Caco-2 (cell line): ENCODE results near the gene GLRA3. TPM values are rescaled to one million over a fixed set of nuclear protein-coding genes. Genes with fewer than 3 reads are reported as not detected.

ENCODE experiments used
- BruUV-seq: library from RNA; stranded (reverse); fragments of 400-500 nt; replicated peaks from 2 replicates; lab custom pipeline; 2021; lab: Mats Ljungman, UMichigan
- CTCF ChIA-PET: fragments of 300-600 bp; sonication (Branson Sonifier 250); formaldehyde crosslinking; loops from one replicate; lab custom pipeline; 2022; ENCODE audit warnings: antibody characterized with exemption; lab: Charles Lee
- POLR2A ChIA-PET: fragments of 300-600 bp; sonication (Branson Sonifier 250); formaldehyde crosslinking; loops from one replicate; lab custom pipeline; 2022; ENCODE audit warnings: antibody characterized with exemption; lab: Charles Lee
- DNase-seq, 2 experiments: peaks; one replicate each; pipeline versions ENCODE4 v3.0.0 to v3.0.0-alpha.2; 2020 to 2022
- H3K27me3 ChIP-seq: replicated peaks from 2 replicates; pipeline ENCODE4 v1.6.0; 2011; ENCODE audit warnings: low read length; ENCODE audit not compliant: control insufficient read depth, insufficient read depth
- H3K36me3 ChIP-seq: 2 replicates; pipeline ENCODE4 v1.5.1; 2011; ENCODE audit warnings: low read length; ENCODE audit not compliant: control insufficient read depth, insufficient read depth
- H3K4me1 ChIP-seq: fragments of 250-450 bp; sonication (Bioruptor Pico); 2 replicates; pipeline ENCODE4 v1.5.1; 2020; ENCODE audit warnings: mild to moderate bottlenecking
- H3K4me3 ChIP-seq: 2 replicates; pipeline ENCODE4 v1.5.1; 2011; ENCODE audit warnings: low read depth, mild to moderate bottlenecking, control low read depth, low read length
- H3K9me3 ChIP-seq: fragments of 250-450 bp; sonication (Bioruptor Pico); 2 replicates; pipeline ENCODE4 v1.5.1; 2020; ENCODE audit warnings: mild to moderate bottlenecking, moderate library complexity
- H3K27ac Mint-ChIP-seq: one replicate; pipeline ENCODE4 v1.8.0; 2022; ENCODE audit warnings: mixed read lengths; ENCODE audit not compliant: unreplicated experiment
- H3K27me3 Mint-ChIP-seq: one replicate; pipeline ENCODE4 v1.8.0; 2022; ENCODE audit warnings: mixed read lengths; ENCODE audit not compliant: insufficient read depth, unreplicated experiment
- H3K36me3 Mint-ChIP-seq: one replicate; pipeline ENCODE4 v1.8.0; 2022; ENCODE audit warnings: mild to moderate bottlenecking, mixed read lengths; ENCODE audit not compliant: insufficient read depth, unreplicated experiment
- H3K4me1 Mint-ChIP-seq: one replicate; pipeline ENCODE4 v1.8.0; 2022; ENCODE audit warnings: low read depth, mixed read lengths; ENCODE audit not compliant: unreplicated experiment
- H3K4me3 Mint-ChIP-seq: one replicate; pipeline ENCODE4 v1.8.0; 2022; ENCODE audit warnings: mild to moderate bottlenecking, moderate library complexity, mixed read lengths; ENCODE audit not compliant: unreplicated experiment
- H3K9me3 Mint-ChIP-seq: one replicate; pipeline ENCODE4 v1.8.0; 2022; ENCODE audit warnings: mixed read lengths; ENCODE audit not compliant: unreplicated experiment
- intact Hi-C: fragments of 100-400 bp; cut with micrococcal nuclease; formaldehyde crosslinking; loops from one replicate; pipeline ENCODE4 v1.10.0; 2022; ENCODE audit not compliant: unreplicated experiment
- total RNA-seq: library from RNA; stranded (reverse); gene quantifications from 2 replicates; pipeline ENCODE4 v1.2.3, GENCODE V29; 2022
- TF ChIP-seq, protein P1 (sequence below), 2 experiments: fragments of 200-600 bp in 1 of 2; IDR thresholded peaks; 1 replicate in 1 of 2; 2 replicates in 1 of 2; pipeline versions ENCODE4 v1.5.1 to v1.8.0; 2011 to 2022; ENCODE audit warnings: antibody characterized with exemption in 1 of 2, control low read depth in 1 of 2, inconsistent platforms in 1 of 2, low read depth in 1 of 2, low read length in 1 of 2, mild to moderate bottlenecking in 1 of 2, moderate library complexity in 1 of 2; ENCODE audit not compliant: insufficient read depth in 1 of 2, severe bottlenecking in 1 of 2, unreplicated experiment in 1 of 2

Gene GLRA3
- total RNA-seq, 1 experiment from 2014 or later = not detected

DNA sequence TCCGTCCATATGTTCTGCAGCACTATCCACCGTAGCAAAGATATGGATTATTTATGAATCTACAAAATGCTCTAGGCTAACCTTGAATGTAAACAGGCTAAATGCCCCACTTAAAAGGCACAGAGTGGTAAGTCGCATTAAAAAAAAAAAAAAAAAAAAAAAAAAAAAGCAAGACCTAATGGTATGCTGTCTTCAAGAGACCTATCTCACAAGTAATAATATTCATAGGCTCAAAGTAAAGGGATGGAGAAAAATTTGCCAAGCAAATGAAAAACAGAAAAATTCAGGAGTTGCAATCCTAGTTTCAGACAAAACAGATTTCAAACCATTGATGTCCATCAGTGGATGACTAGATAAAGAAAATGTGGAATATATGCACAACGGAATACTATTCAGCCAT, 139.4 kb downstream of the GLRA3 start:
- H3K9me3 Mint-ChIP-seq = peaks cover 19% of the 10 kb centered on the region
- H3K4me1 ChIP-seq = no peaks in the 10 kb centered on the region
- no peak overlapping the region for H3K4me3 ChIP-seq
- H3K4me3 Mint-ChIP-seq = no peak overlapping the region
- CTCF ChIA-PET = no interaction called here
- no peaks in the 10 kb centered on the region for H3K27me3 ChIP-seq
- DNase-seq = no peak
- intact Hi-C loops = no loop called here
- TF ChIP-seq, protein P1, sequence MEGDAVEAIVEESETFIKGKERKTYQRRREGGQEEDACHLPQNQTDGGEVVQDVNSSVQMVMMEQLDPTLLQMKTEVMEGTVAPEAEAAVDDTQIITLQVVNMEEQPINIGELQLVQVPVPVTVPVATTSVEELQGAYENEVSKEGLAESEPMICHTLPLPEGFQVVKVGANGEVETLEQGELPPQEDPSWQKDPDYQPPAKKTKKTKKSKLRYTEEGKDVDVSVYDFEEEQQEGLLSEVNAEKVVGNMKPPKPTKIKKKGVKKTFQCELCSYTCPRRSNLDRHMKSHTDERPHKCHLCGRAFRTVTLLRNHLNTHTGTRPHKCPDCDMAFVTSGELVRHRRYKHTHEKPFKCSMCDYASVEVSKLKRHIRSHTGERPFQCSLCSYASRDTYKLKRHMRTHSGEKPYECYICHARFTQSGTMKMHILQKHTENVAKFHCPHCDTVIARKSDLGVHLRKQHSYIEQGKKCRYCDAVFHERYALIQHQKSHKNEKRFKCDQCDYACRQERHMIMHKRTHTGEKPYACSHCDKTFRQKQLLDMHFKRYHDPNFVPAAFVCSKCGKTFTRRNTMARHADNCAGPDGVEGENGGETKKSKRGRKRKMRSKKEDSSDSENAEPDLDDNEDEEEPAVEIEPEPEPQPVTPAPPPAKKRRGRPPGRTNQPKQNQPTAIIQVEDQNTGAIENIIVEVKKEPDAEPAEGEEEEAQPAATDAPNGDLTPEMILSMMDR (IDR thresholded peaks at IDR 0.05; ENCODE audit: insufficient read depth in 1 of 2, low read depth in 1 of 2, low read length in 1 of 2, severe bottlenecking in 1 of 2, unreplicated experiment in 1 of 2) = no peak
- H3K36me3 ChIP-seq = no peaks in the 10 kb centered on the region
- POLR2A ChIA-PET = no interaction called here
- peaks cover 16% of the 10 kb centered on the region; the same call in 1 of the 2 replicates for H3K9me3 ChIP-seq
- no TSS peak for BruUV-seq
- H3K4me1 Mint-ChIP-seq = no peaks in the 10 kb centered on the region
- H3K36me3 Mint-ChIP-seq = no peaks in the 10 kb centered on the region
- no peak overlapping the region for H3K27ac Mint-ChIP-seq
- H3K27me3 Mint-ChIP-seq = peaks cover 8% of the 10 kb centered on the region

DNA sequence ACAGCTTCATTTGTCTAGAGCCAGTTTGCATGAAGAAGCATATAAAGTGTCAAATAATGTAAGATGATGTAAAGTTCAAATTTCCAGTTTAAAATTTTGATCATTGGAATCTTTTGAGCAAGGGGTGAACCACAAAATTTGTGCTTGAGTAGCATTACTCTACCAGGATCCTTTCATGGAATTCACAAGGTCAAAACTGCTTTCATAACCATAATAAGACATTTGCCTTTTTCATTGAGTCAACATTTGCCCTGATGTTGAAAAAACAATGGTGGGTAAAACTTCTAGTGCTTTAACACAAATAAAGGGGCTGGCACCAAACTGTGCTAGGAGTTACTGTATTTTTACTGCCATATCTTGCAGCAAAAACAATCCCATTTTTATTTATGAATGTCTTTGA, 142.2 kb downstream of the GLRA3 start:
- H3K36me3 Mint-ChIP-seq = no peaks in the 10 kb centered on the region
- ChIA-PET POLR2A (no interaction called here), CTCF (no interaction called here)
- Histone ChIP-seq H3K4me3 (no peak overlapping the region), H3K4me1 (0 out of 2 replicates have a peak, but pooled peaks cover 3% of the 10 kb centered on the region), H3K9me3 (peaks cover 16% of the 10 kb centered on the region; the same call in 1 of the 2 replicates), H3K36me3 (no peaks in the 10 kb centered on the region), H3K27me3 (no peaks in the 10 kb centered on the region)
- H3K9me3 Mint-ChIP-seq = peaks cover 19% of the 10 kb centered on the region
- no peak overlapping the region for H3K4me3 Mint-ChIP-seq
- H3K4me1 Mint-ChIP-seq = no peaks in the 10 kb centered on the region
- H3K27me3 Mint-ChIP-seq = no peaks in the 10 kb centered on the region
- TF ChIP-seq, protein P1 (IDR thresholded peaks at IDR 0.05; ENCODE audit: insufficient read depth in 1 of 2, low read depth in 1 of 2, low read length in 1 of 2, severe bottlenecking in 1 of 2, unreplicated experiment in 1 of 2) = no peak
- no peak for DNase-seq
- no peak overlapping the region for H3K27ac Mint-ChIP-seq
- no TSS peak for BruUV-seq
- intact Hi-C loops = no loop called here

DNA sequence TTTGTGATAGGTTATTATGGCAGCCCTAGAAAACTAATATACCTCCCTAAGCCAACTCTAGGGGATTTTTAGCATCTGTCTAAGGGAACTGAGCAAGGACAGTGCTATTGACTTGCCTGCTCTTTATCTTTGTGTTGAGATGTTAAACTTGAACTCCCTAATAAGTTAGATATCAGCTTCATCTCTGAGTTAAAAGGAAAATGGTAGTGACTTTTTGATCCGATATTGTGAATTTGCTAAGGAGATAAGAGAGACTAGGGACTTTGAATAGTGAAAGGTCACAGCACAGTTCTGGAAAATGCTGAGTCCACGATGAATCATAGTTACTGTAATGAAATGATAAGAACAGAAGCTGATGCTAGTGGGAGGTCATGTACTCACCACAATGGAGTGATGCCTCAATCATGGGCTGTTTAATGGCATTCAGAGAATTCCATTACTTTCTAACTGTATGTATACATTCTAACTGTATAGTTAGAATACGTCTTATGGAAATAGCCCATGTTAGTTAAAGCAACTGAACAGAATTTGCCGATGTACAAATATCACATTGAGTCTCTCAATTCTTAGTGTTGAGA, 147.2 kb downstream of the GLRA3 start:
- Mint-ChIP-seq H3K4me1 (no peaks in the 10 kb centered on the region), H3K36me3 (no peaks in the 10 kb centered on the region), H3K9me3 (no peaks in the 10 kb centered on the region), H3K27me3 (no peaks in the 10 kb centered on the region), H3K27ac (no peak overlapping the region), H3K4me3 (no peak overlapping the region)
- POLR2A ChIA-PET = no interaction called here
- no peak overlapping the region for H3K4me3 ChIP-seq
- BruUV-seq = no TSS peak
- intact Hi-C loops = no loop called here
- no peak for DNase-seq
- no peaks in the 10 kb centered on the region for H3K36me3 ChIP-seq
- 0 out of 2 replicates have a peak, but pooled peaks cover 5% of the 10 kb centered on the region for H3K4me1 ChIP-seq
- TF ChIP-seq, protein P1 (IDR thresholded peaks at IDR 0.05; ENCODE audit: insufficient read depth in 1 of 2, low read depth in 1 of 2, low read length in 1 of 2, severe bottlenecking in 1 of 2, unreplicated experiment in 1 of 2) = no peak
- CTCF ChIA-PET = no interaction called here
- no peaks in the 10 kb centered on the region for H3K9me3 ChIP-seq
- H3K27me3 ChIP-seq = no peaks in the 10 kb centered on the region
